Spleen (tissue), 11 donors: ENCODE measurements around the gene DIP2A. TPM values are rescaled to one million over a fixed set of nuclear protein-coding genes. Genes with fewer than 3 reads are reported as not detected.

Experiments used
- DNase-seq: peaks from one replicate; pipeline ENCODE4 v3.0.0-alpha.2; 2020
- H3K27ac ChIP-seq, 8 donors: fragments of 200-600 bp; sonication (generic) in 7 of 8; 1 replicate in 4 of 8; 2 replicates in 4 of 8; pipeline versions ENCODE4 v1.5.0 to v1.8.0; 2016 to 2021; ENCODE audit warnings: inconsistent platforms in 4 of 8, mild to moderate bottlenecking in 4 of 8, moderate library complexity in 1 of 8
- H3K27me3 ChIP-seq, 7 donors: fragments of 200-600 bp; sonication (generic) in 6 of 7; replicated peaks in 1 of 7; 1 replicate in 4 of 7; 2 replicates in 3 of 7; pipeline versions ENCODE4 v1.5.0 to v1.8.0; 2016 to 2021; ENCODE audit warnings: inconsistent platforms in 3 of 7, mild to moderate bottlenecking in 1 of 7
- H3K36me3 ChIP-seq, 6 donors: fragments of 200-600 bp; sonication (generic) in 5 of 6; 1 replicate in 4 of 6; 2 replicates in 2 of 6; pipeline versions ENCODE4 v1.5.0 to v1.8.0; 2016 to 2021; ENCODE audit warnings: inconsistent platforms in 2 of 6
- H3K4me1 ChIP-seq, 6 donors: fragments of 200-600 bp; sonication (generic) in 5 of 6; 1 replicate in 3 of 6; 2 replicates in 3 of 6; pipeline versions ENCODE4 v1.5.0 to v1.8.0; 2016 to 2021; ENCODE audit warnings: inconsistent platforms in 3 of 6
- H3K4me3 ChIP-seq, 8 donors: fragments of 200-600 bp; sonication (generic) in 7 of 8; 1 replicate in 4 of 8; 2 replicates in 4 of 8; pipeline versions ENCODE4 v1.5.0 to v1.8.0; 2016 to 2021; ENCODE audit warnings: inconsistent platforms in 4 of 8, mild to moderate bottlenecking in 4 of 8, moderate library complexity in 2 of 8
- H3K9me3 ChIP-seq, 8 donors: fragments of 200-600 bp; sonication (generic) in 7 of 8; 1 replicate in 4 of 8; 2 replicates in 4 of 8; pipeline versions ENCODE4 v1.5.0 to v1.8.0; 2016 to 2021; ENCODE audit warnings: inconsistent platforms in 4 of 8
- POLR2A ChIP-seq, 3 donors: fragments of 450-650 bp; IDR thresholded peaks; one replicate each; pipeline ENCODE4 v1.5.1; 2017; ENCODE audit warnings: antibody characterized with exemption in 3 of 3, mild to moderate bottlenecking in 1 of 3
- POLR2AphosphoS5 ChIP-seq, 3 donors: sonication (generic); formaldehyde crosslinking; IDR thresholded peaks; one replicate each; pipeline ENCODE4 v1.5.1; 2017; ENCODE audit warnings: antibody characterized with exemption in 3 of 3
- WGBS, 5 donors: extraction: QIAGEN DNeasy Blood & Tissue Kit in 3 of 5; methylation state at CpG; one replicate each; pipeline versions ENCODE4 v1.1.5 to v1.1.7; 2013 to 2018; 5-methylcytosine and 5-hydroxymethylcytosine counted together
- intact Hi-C: fragments of 100-400 bp; cut with DNase I; formaldehyde crosslinking; loops from one replicate; pipeline ENCODE4 v1.15.0; 2023; ENCODE audit warnings: low total_unique reads
- polyA plus RNA-seq, 3 donors: library from polyadenylated mRNA; stranded (reverse); fragments of 200-250 nt; gene quantifications; one replicate each; pipeline ENCODE4 v1.2.1, GENCODE V29; 2013
- total RNA-seq, 7 donors: library from RNA; depleted of rRNA in 3 of 7; stranded (reverse); fragments of >200 nt in 3 of 7; fragmentation: NEBNext Ultra II Directional in 4 of 7; extraction: Animal tissue kit (Norgen Biotek cat#: 25700) in 4 of 7; gene quantifications; one replicate each; pipeline versions ENCODE4 v1.1.0 to v1.2.1, GENCODE V29; 2016 to 2021
- TF ChIP-seq, protein P1 (sequence below), 11 experiments: fragments of 200-600 bp in 7 of 11; fragments of 450-650 bp in 4 of 11; sonication (generic) in 4 of 11; IDR thresholded peaks in 8 of 11; conservative IDR thresholded peaks in 3 of 11; 1 replicate in 7 of 11; 2 replicates in 4 of 11; pipeline versions ENCODE4 v1.4.0 to v1.8.0; 2016 to 2021; ENCODE audit warnings: antibody characterized with exemption in 11 of 11, inconsistent platforms in 4 of 11, mild to moderate bottlenecking in 1 of 11
- donor health status: healthy with polysubstance abuse.
- donor health status: DM: no; HTN: no; CAD: no; lungs with moderate emphysema.
- donor health status: DM: no; HTN: no; CAD: no.
- donor health status: Bipolar disorder and iron deficiency.
- donor health status: healthy.
- donor health status: DM: no; HTN: no; CAD: no.
- donor health status: DM: yes; HTN: yes; CAD: no.

Gene DIP2A
- total and polyA plus RNA-seq, 10 donors, result 14.7 to 96.7 (median 64.1) TPM

DNA sequence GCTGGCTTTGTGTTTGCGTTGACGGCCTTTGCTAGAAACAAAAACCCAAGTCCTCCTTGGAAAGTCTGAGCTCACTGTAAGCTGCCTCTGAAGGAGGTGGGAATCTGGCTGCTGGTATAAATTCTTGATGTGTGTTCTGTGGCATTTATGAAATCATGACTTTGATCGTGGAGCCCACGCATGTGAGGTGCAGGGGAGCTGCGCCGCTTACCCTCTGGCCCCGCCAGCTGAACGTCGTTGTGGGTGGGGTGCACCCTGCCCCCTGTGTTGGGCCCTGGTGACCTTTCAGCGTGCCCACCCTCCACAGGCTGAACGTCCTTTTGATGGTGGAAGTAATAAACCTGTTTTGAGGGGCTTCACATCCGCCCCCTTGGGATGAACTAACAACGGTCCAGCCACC lies 21.2 kb upstream of the DIP2A start:
- peaks cover 0 to 9% (median 0%) of the 10 kb centered on the region in 6 donors for H3K4me1 ChIP-seq
- no peaks in the 10 kb centered on the region for H3K27me3 ChIP-seq
- H3K9me3 ChIP-seq, result no peaks in the 10 kb centered on the region
- 80 to 89% (median 85%) methylated on average over 13 of the region's 13 CpGs for WGBS, 5 donors
- no peak overlapping the region for H3K27ac ChIP-seq
- intact Hi-C loops, result no loop called here
- TF ChIP-seq, protein P1, sequence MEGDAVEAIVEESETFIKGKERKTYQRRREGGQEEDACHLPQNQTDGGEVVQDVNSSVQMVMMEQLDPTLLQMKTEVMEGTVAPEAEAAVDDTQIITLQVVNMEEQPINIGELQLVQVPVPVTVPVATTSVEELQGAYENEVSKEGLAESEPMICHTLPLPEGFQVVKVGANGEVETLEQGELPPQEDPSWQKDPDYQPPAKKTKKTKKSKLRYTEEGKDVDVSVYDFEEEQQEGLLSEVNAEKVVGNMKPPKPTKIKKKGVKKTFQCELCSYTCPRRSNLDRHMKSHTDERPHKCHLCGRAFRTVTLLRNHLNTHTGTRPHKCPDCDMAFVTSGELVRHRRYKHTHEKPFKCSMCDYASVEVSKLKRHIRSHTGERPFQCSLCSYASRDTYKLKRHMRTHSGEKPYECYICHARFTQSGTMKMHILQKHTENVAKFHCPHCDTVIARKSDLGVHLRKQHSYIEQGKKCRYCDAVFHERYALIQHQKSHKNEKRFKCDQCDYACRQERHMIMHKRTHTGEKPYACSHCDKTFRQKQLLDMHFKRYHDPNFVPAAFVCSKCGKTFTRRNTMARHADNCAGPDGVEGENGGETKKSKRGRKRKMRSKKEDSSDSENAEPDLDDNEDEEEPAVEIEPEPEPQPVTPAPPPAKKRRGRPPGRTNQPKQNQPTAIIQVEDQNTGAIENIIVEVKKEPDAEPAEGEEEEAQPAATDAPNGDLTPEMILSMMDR (IDR thresholded peaks at IDR 0.05 in 8 of 11, conservative IDR thresholded peaks at IDR 0.05 in 3 of 11), result no peak
- no peak for TF ChIP-seq POLR2A (IDR thresholded peaks at IDR 0.05)
- TF ChIP-seq POLR2AphosphoS5 (IDR thresholded peaks at IDR 0.05), result no peak
- peaks cover 2 to 100% (median 82%) of the 10 kb centered on the region in 6 donors for H3K36me3 ChIP-seq
- DNase-seq, result peak; percentile 51
- no peak overlapping the region for H3K4me3 ChIP-seq

DNA sequence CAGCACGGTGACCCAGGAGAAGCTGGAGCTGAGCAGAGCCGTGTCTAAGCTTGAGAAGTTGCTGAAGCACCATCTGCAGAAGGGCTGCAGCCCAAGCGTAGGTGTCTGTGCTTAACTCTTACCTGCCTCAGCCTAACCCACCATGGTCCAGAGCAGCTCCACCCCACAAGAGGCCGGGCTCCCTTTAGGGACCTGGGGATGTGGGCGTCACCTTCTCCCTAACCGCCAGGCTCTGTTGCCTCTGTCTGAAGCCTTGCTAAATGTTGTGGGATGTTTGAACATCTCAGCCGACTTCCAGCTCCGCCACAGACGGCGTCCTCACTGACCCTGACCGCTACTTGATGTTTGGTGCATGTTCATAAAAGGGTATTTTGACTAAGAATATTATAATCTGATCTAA lies 20.4 kb upstream of the DIP2A start:
- Histone ChIP-seq H3K27me3 (no peaks in the 10 kb centered on the region), H3K9me3 (no peaks in the 10 kb centered on the region), H3K27ac (no peak overlapping the region), H3K36me3 (peaks cover 2 to 100% (median 83%) of the 10 kb centered on the region in 6 donors), H3K4me1 (peaks cover 0 to 9% (median 0%) of the 10 kb centered on the region in 6 donors), H3K4me3 (no peak overlapping the region)
- 92 to 97% (median 94%) methylated on average over 11 of the region's 11 CpGs for WGBS, 5 donors
- peak; percentile 62 for DNase-seq
- TF ChIP-seq, protein P1 (IDR thresholded peaks at IDR 0.05 in 8 of 11, conservative IDR thresholded peaks at IDR 0.05 in 3 of 11), result no peak
- TF ChIP-seq POLR2AphosphoS5 (IDR thresholded peaks at IDR 0.05) (no peak), POLR2A (IDR thresholded peaks at IDR 0.05) (no peak)
- intact Hi-C loops, result no loop called here

- WGBS, 5 donors, result 83 to 93% (median 92%) methylated on average over 13 to 18 of the region's 18 CpGs
- peaks cover 0 to 12% (median 0%) of the 10 kb centered on the region in 6 donors for H3K4me1 ChIP-seq
- H3K9me3 ChIP-seq, result no peaks in the 10 kb centered on the region
- TF ChIP-seq, protein P1 (IDR thresholded peaks at IDR 0.05 in 8 of 11, conservative IDR thresholded peaks at IDR 0.05 in 3 of 11), result no peak
- TF ChIP-seq POLR2AphosphoS5 (IDR thresholded peaks at IDR 0.05), result no peak
- no peak for TF ChIP-seq POLR2A (IDR thresholded peaks at IDR 0.05)
- peaks cover 2 to 100% (median 75%) of the 10 kb centered on the region in 6 donors for H3K36me3 ChIP-seq
- no peak overlapping the region for H3K27ac ChIP-seq
- intact Hi-C loops, result no loop called here
- DNase-seq, result no peak
- H3K4me3 ChIP-seq, result no peak overlapping the region
- no peaks in the 10 kb centered on the region for H3K27me3 ChIP-seq
These were observed 18.8 kb upstream of the DIP2A start for GRCh38 chr21:46439906-46440305.

- Histone ChIP-seq H3K9me3 (no peaks in the 10 kb centered on the region), H3K27me3 (no peaks in the 10 kb centered on the region), H3K4me3 (no peak overlapping the region), H3K4me1 (peaks cover 0 to 12% (median 0%) of the 10 kb centered on the region in 6 donors), H3K36me3 (peaks cover 2 to 100% (median 71%) of the 10 kb centered on the region in 6 donors), H3K27ac (no peak overlapping the region)
- no peak for DNase-seq
- TF ChIP-seq, protein P1 (IDR thresholded peaks at IDR 0.05 in 8 of 11, conservative IDR thresholded peaks at IDR 0.05 in 3 of 11), result no peak
- TF ChIP-seq POLR2A (IDR thresholded peaks at IDR 0.05) (no peak), POLR2AphosphoS5 (IDR thresholded peaks at IDR 0.05) (no peak)
- intact Hi-C loops, result no loop called here
- 95 to 98% (median 97%) methylated on average over 14 of the region's 14 CpGs for WGBS, 5 donors
These were observed 17.4 kb upstream of the DIP2A start for GRCh38 chr21:46441331-46441730.
